Islet of Langerhans (tissue), 1 donor: ENCODE measurements around the gene RREB1.
"Not testable (repeated sequence)": the region's sequence is repeated elsewhere in the genome, so short reads cannot be mapped to it uniquely, and the experiment has no call there.

Experiments used
- FAIRE-seq: peaks from one replicate; lab custom pipeline; 2011; peaks lifted over from hg19 to GRCh38; lab: Jason Lieb, UNC

Gene RREB1

DNA sequence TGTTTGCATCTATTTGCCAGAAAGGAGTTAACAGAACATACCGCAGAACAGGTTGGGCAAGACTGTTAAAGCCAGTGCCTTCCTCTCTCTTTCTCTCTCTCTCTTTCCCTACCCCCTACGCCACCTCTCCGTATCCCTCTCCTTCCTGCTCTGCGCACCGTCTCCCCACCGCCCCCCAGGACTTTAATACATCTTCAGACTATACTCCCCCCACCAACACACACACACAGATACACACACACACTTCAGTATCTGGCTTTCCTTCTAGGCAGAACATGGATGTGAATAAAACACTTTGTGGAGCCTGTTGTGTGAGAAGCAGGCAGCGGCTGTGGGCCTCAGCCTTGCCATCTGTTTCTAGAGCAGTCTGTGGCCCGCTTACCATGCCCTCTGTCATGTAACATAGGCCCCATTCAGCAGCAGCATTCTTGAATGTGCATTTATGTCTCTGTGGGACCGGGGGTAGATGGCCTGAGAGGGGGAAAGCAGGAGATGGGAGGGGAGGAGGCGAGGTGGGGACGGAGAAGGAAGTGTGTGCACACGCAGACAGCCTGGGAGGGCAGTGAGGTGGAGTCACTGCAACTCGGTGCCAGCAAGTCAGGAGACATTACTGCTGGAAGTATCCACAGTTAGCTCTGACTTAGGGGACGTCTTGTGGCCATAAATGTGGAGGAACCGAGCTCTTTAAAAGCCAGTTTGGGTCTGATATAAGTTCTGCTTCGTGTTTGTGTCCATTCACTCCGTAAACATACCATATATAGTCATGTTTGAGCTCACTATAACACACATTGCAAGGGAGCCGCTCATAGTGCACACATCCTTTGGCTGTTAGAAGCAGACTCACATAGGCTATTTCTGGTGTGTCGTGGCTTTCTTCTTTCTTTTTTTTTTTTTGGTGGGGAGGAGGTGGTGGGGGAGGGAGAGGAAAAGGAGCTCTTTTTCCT is 38.4 kb downstream of the RREB1 start:
- no peak for FAIRE-seq

DNA sequence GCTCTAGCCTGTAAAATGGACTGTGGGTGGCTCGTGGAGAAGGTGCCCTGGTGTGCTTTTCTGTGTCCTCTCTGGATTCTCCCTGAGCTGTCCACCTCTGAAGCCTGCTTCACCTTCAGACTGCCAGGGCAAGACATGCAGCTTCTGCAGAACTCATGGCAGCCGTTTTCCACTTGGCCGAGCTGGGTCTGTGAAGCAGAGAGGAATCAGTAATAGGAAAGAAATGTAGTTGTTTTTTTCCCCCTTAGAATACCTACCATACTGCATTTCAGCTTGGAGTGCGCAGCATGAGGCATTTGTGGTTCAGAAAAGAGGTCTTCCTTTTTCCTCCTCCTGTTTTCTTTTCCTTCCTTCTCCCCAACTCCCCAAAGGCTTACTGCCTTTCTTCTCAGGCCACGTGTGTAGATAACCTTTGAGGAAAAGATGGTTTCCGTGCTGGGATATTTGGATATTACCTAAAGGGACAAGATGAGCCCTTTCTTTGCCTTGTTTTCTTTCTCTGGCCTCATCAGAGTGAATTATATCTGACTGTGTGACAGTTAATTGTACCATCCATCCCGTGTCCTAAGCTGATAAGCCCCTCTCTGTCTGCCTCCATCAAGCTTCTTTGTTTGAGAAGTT is 39.4 kb downstream of the RREB1 start:
- FAIRE-seq: no peak

DNA sequence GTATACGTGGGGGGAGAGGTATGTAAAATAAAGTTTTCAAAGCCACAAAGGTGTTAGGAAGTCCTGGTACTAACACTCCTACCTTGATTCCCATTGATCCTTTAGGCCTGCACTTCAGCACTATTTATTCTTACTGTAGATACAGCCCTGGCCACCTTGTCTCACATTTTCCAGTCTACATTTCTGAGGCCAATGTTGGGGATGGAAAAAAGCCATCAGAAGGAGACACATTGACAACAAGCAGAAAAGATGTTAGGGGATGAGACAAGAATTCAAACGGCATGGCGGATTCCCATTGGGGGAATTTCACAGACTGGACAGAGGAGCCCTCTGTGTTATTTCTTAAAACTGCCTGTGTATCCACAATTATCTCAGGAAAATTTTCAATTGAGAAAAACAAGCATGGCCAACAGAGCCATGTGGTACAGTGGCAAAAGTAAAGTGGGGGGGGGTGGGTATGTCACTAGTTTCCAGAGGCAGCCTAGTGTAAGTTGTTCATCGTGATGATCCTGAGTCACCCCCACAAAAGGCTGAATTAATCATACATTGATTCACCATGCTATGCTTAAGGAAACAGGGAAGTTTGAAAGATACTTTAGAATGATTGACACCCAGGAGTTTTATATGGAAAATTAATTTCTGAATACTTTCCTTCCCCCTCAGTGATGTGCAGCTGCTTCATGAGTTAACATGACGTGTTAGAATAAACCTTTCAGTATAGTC is 40.5 kb downstream of the RREB1 start:
- no peak for FAIRE-seq

DNA sequence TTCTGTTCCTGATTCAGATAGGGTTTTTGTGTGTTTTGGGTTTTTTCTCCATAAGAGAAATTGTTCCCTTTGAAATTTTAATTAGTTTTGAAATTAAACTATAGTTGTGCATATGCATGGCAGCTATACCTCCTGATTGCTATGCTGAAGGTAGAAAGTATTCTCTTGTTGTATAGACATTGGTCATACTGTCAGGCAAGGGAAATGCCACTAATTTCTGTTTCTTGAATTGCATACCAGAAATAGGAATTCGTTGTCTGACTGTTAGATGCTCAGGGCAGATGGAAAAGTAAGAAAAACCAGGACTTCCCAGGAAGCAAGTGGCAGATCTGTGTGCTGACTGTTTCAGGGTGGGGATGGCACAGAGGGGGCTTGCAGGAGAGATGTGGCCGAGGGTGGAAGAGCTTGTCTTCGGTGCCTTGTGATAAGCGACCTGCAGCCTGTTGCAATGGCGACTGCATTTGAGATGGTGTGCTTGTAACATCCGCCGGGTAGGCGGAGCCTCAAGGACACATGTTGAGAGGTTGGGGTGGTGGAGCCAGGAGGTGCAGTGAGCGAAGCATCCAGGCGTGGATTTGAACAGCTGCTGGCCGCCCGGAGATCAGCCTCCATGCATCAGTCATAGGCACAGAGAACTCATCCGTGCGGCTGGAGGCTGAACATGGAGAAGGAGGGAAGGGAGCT is 42.8 kb downstream of the RREB1 start:
- FAIRE-seq: no peak

DNA sequence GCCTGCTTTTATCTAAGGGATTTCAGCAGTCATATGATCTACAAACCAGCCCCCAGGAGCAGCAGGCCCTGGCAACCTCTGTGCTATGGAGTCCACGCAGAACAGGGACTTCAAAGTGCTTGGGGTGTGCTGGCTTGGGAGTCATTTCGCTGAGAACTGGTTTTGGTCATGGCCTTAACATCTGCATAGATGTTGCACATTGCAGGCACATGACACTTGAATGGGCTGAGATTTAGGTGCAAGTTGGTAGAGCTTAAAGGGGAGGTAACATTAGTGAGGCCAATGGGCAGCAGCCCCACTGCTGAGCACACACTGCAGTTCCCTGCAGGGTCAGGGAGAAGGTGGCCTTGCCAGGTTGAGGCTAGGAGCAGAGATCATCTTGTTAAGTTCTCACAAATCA is 43.6 kb downstream of the RREB1 start:
- FAIRE-seq: no peak

DNA sequence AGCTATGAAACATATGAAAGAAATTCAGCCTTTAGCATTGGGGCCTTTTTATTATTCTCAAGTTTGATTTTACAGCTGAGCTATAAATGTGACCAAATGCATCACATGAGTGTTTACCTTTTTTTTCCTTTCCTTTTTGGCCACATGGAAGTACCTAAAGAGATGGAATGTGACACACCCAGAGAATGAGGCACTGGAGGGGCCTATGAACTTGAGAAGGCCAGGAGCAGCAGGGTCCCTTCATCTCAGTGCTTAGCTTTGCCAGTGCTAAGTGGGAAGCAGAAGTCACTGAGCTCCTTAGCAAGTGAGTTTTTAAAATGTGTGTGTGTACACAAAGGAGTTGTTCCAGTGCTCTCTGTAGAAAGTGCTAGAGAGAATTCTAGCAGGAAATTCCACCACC is 44.7 kb downstream of the RREB1 start:
- FAIRE-seq: no peak

DNA sequence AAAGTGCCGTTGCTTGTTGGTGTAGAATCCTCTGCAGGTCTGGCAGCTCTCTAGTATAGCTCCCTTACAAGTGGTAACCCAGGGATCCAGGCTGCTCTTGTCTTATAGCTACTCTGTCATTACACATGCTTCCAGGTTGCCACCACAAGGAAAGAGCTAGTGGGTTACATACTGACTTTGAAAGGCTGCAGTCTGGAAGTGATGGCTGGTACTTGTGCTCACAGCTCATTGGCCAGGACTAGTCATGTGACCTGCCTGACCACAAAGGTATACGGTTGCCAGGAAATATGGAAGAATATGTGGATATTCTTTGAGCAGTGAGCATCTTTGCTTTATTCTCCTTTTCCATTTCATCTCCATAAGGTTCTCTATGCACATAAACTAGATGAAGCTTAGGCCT is 46.0 kb downstream of the RREB1 start:
- no peak for FAIRE-seq

DNA sequence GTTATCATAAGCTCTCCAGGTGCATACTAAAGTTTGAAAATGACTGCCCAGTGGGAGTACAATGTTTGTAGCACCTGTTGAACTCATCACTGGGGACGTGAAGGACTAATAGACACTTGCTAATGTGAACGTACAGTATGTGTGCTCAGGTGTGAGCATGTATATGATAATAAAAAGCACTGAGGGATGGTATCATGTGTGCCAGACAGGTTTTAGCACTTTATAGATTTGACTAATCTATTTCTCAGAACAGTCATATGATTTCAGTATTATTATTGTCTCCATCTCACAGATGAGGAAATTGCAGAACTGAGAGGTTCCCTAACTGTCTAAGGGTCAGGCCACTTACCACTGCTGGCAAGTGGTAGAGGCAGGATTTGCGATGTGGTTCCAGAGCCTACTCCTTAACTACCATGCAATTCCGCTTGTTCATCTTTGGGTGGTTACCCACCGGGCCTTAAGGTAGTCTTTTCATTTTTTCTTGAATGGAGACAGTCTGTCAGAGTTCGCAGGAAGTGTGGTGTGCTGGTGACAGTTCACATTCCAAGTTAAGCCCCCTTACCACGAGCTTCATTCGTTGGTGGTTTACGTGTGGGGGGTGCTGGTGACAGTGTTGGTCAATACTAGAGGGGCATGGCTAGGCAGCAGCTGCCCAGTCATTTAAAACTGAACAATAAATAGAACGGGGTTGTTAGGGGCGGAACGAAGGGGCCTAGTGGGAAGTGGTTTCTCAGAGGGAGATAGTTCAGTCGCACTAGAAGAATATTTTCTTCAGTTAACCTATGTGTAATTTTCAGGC is 46.8 kb downstream of the RREB1 start:
- no peak for FAIRE-seq

DNA sequence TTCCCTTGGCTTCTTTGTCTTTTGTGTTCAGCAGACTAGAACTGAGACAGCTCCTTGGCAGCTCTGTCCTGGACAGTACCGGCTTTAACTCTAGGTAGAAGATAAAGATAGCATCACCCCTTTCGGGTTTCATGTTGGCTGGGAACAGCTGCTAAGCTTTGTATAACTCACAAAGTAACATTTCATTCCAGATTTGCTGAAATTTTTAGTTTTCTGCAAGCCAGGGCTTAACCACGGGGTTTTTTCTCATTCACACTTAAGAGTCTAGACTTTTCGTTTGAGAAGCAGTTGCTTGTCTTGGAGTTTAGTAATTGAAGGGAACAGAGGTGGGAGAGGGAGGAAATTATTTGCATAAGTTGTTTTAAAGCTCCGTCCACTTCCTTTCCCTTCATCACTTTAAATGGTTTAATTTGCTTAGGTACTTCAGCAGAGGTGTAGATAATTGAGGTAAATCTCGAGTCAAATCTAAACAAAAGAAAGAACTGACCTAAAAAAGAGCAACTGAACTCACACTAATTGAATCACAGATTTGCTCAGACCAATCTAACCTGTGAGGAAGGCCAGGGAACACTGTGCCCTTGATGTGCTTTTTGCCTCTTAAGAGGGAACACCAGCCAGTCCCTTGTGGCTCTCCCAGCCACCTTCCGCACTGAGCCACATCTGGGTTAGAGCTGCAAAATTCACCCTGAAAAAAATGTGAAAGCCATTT is 48.3 kb downstream of the RREB1 start:
- no peak for FAIRE-seq

DNA sequence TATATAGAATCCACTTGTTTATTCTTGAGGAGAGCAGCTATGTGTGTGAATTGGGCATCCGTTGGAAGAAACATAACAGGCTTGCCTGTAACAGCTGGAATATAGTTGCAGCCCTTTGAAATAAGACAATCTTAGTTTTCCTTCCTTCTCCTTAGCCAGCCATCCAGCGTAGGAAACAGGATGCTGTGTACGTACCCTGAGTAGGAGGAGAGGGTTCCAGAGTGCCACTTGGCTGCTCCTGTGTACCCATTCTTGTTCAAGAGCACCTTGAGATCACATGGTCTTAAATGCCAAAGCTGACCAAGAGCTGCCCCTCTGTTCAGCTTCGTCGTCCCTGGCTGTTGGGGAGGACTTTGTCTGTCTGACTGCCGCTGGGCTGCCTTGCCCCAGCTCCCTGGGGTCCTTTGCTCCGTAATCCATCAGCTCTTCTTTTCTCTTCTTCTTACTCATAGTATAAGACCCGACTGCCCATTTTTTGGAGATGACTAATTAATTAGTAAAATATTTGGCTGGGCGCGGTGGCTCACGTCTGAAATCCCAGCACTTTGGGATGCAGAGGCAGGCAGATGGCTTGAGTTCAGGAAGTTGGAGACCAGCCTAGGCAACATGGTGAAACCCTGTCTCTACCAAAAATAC is 49.0 kb downstream of the RREB1 start:
- FAIRE-seq: no peak

DNA sequence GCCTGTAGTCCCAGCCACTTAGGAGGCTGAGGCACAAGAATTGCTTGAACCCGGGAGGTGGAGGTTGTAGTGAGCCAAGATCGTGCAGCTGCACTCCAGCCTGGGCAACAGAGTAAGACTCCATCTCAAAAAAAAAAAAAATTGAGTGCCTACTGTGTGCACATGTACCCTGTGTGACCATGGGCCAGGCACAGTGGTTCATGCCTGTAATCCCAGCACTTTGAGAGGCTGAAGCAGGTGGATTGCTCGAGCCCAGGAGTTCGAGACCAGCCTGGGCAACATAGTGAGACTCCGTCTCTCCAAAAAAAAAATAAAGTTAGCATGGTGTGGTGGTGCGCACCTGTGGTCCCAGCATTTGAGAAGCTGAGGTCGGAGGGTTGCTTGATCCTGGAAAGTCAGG is 49.5 kb downstream of the RREB1 start:
- not testable (repeated sequence) for FAIRE-seq

DNA sequence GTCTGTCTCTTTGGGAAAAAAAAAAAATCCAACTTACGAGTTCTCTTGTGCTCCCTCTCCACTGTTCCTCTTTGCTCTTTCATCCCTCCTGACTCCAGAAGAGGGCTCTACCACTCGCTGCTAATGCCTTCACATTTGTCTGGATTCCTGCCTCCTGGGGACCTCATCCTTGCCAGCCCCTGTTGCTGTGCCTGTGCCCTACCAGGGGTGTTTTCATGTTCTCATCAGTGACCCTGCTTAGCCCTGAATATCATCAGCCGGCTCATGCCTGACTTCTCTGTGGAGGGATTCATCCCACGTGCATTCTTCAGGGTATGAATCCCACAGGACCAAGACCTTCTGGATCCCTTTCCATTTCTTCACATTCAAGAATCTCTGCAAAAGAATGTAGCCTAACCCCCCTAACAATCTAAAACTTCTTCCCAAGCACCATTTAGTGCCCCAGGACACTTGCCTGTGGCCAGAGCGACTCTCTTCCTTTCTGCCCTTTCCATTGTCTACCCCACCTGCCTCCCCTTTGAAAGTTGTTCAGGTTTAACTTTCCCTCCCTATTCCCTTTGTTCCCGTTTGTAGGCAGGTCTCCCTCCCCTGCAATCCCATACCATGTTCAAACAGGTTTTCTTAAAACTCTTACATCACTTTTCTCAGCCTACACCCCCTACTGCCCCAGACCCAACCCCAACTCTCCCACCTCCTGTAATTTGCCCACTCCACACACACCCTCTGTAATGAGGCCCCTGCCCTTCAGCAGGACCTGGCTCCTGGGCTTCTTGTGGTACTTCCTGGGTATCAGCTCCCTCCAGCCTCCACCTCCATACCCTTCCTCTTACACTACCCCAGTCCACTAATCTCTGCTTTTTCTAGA is 50.2 kb downstream of the RREB1 start:
- FAIRE-seq: no peak

DNA sequence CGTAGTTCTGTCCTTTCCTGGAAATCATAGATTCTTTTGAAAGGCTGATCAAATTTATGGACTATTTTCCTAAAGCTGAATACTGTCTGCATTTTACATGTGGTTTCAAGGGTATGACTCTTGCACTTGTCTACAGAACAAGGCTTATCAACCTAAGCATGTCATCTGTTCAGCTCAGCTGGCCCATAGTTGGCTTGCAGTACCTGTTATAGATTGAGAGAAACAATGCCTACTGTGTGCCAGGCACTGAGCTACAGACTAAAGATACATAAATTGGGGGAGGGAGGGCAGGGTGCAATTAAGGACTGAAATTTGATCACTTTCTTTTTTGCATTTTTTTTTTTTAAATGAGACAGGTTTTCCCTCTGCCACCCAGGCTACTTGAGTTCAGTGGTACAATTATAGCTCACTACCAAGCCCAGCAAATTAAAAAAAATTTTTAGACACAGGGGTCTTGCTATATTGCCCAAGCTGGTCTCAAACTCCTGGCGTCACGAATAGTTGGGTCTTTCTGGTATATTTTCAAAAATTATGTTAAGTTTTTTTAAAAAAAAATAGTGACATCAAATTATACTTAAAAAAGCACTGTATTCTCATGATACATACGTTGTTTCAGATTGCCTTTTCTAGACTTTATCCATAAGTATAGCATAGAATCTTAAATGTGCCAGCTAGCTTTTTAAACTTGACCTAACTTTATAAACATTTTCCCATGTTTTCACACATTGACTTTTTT is 52.2 kb downstream of the RREB1 start:
- FAIRE-seq: no peak

DNA sequence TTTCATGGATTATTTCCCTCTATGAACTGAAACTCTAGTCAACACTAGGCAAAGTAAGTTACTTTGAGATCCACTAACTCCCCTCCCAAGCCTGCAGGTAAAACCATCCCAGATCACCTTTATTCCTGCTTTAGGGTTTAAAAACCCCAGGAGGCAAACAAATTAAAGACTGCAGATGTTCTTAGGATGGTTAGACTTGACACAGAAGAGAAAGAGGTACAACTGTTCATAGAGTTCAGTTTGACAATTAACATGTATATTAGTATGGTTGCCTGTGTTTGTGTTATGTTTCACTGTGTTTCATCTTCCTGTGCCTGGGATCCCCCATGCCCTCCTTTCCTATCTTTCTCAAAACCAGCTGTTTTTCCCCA is 53.5 kb downstream of the RREB1 start:
- FAIRE-seq: no peak

DNA sequence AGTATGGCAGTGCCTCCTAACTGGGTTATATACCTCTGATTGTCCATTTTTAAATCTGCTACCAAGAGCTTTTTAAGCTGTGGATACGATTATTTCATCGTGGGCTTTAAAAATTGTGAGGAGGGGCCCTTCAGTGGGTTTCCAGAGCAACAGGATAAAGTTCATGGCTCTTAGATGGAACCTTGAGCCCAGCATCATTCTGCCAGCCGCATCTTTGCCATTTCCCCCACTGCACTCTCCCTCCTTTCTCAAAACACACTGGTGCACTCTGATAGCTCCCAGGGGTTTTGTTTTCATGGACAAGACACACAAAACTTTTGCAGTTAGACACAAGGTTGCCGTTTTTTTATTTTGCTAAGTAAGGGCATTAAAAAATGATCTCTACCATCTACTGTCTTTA is 54.1 kb downstream of the RREB1 start:
- FAIRE-seq: no peak

DNA sequence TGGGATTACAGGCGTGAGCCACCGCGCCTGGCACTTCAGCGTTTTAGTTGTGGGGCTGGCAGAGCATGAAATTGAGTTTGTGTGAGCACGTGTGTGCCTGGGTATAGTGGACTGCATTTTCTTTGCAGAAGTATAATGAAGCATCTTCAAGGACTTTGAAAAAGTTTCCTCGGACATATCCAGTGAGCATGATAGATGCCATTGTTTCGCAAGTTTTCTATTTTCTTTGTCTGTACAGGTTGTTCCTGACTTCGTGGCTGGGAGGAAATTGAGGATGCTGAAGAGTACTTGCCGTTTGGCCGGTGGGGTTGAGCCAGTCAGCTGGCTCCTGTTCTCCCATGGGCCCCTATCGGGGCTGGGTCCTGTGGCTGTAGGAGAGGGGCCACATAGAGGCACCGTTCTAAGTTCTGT is 55.9 kb downstream of the RREB1 start:
- FAIRE-seq: no peak

DNA sequence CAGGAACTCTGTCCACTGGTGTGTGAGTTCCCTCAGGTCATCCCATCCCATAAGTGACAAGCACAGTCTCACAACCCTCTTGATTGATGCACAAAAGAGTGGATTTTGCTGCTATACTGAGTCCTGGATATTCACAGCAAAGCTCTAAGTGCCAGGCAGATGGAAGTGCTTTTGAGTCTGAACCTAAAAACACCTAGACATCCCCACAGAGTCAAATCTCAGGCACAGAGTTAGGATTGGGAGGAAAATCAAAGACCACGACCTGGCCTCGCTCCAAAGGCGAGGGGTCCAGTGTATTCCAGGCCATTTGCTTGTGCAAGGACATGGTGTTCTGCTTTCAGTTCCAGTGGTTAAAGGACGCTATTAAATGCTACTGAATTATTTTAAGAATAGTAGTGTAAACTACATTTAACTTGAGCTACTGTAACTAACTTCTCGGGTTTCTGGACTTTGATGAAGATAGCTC is 56.8 kb downstream of the RREB1 start:
- FAIRE-seq: no peak

DNA sequence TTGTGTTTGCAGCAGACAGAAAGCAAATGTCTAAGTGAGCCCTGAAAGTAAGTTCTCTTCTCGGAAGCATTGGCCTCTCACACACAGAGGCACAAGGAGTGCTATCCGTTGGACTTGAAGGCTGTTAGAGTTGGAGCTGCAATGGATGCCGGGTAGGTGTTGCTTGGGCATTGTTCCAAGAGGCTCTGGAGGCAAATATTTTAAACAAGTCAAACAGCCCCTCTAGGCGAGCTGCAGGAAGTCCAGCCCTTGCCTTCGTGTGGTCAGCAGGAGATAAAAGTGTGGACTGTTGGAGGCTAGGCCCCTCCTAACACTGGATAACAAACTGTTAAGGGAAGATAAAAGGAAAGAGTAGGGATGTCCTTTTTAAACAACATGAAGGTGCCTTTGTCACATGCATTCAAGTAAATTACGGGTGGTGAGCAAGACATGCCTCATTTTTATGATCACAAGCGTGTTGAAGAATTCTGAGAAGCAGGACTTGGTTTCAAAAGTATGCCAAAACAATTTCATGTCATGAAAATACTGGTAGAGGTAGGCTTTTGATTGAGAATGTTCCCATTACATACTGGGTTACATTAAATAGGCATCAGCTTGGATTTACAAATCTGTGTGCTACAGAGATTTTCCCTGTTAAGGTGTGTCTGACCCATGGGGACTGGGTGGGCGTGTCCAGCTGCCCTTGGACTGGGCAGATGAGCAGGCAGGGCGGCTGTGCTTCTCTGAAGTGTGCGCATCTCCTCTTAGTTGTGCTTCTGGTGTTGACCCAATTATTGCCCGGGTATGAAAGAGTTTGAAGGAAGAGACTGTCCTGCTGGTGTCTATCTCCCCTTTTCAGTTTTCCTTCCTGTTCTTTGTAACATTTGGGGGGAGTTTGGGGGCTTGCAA is 57.5 kb downstream of the RREB1 start:
- no peak for FAIRE-seq
